T-helper 2 cell treated with Interferon-gamma antibody and Interleukin-4, amounts not matched to agents 100 ng/mL and 5 ng/mL, for 36 hours (primary cell): ENCODE data around the gene WSCD1. TPM values are rescaled to one million over a fixed set of nuclear protein-coding genes. Genes with fewer than 3 reads are reported as not detected.

Experiments used
- intact Hi-C: fragments of 100-400 bp; cut with micrococcal nuclease; formaldehyde crosslinking; loops from one replicate; pipeline ENCODE4 v1.15.1; 2023
- total RNA-seq: library from RNA; stranded (reverse); gene quantifications from 2 replicates; pipeline ENCODE4 v1.2.3, GENCODE V29; 2022

WSCD1 gene
- total RNA-seq, 1 donor from 2014 or later: 0.16 TPM

GRCh38 chr17:6059406-6059805 lies 10.8 kb upstream of the WSCD1 start:
- intact Hi-C loops: no loop called here

GRCh38 chr17:6061290-6061689 lies 8.9 kb upstream of the WSCD1 start:
- intact Hi-C loops: no loop called here

GRCh38 chr17:6064868-6065267 lies 5.3 kb upstream of the WSCD1 start:
- intact Hi-C loops: no loop called here

GRCh38 chr17:6065351-6065750 lies 4.8 kb upstream of the WSCD1 start:
- intact Hi-C loops: no loop called here

- intact Hi-C loops: no loop called here
Measured at GRCh38 chr17:6066183-6066948, 3.8 kb upstream of the WSCD1 start.

- intact Hi-C loops: no loop called here
Measured at GRCh38 chr17:6067060-6067459, 3.1 kb upstream of the WSCD1 start.

GRCh38 chr17:6070430-6070912 lies 292 bp downstream of the WSCD1 start:
- intact Hi-C loops: no loop called here

- intact Hi-C loops: no loop called here
Measured at GRCh38 chr17:6070913-6071511, 833 bp downstream of the WSCD1 start.

- intact Hi-C loops: no loop called here
Measured at GRCh38 chr17:6071528-6072065, 1.4 kb downstream of the WSCD1 start.

- intact Hi-C loops: no loop called here
Measured at GRCh38 chr17:6072157-6072556, 2.0 kb downstream of the WSCD1 start.

- intact Hi-C loops: no loop called here
Measured at GRCh38 chr17:6072611-6073010, 2.4 kb downstream of the WSCD1 start.

- intact Hi-C loops: no loop called here
Measured at GRCh38 chr17:6073620-6074019, 3.4 kb downstream of the WSCD1 start.

GRCh38 chr17:6075050-6075449 lies 4.9 kb downstream of the WSCD1 start:
- intact Hi-C loops: no loop called here

GRCh38 chr17:6075845-6076244 lies 5.7 kb downstream of the WSCD1 start:
- intact Hi-C loops: no loop called here

GRCh38 chr17:6077752-6078151 lies 7.6 kb downstream of the WSCD1 start:
- intact Hi-C loops: no loop called here

GRCh38 chr17:6078458-6078871 lies 8.3 kb downstream of the WSCD1 start:
- intact Hi-C loops: no loop called here

GRCh38 chr17:6079155-6079888 lies 9.1 kb downstream of the WSCD1 start:
- intact Hi-C loops: no loop called here

- intact Hi-C loops: no loop called here
Measured at GRCh38 chr17:6079960-6080359, 9.8 kb downstream of the WSCD1 start.

GRCh38 chr17:6080711-6081430 lies 10.7 kb downstream of the WSCD1 start:
- intact Hi-C loops: no loop called here

- intact Hi-C loops: no loop called here
Measured at GRCh38 chr17:6082335-6082734, 12.2 kb downstream of the WSCD1 start.
